SK-N-MC (cell line): ENCODE data around the gene NBPF10.
A peak's percentile ranks its signal among the peaks of the same experiment; 100 is the strongest.
"Not testable (repeated sequence)": the region's sequence is repeated elsewhere in the genome, so short reads cannot be mapped to it uniquely, and the experiment has no call there.

Experiments used
- DNase-seq: peaks from one replicate; pipeline ENCODE4 v3.0.0-alpha.2; 2011; ENCODE audit warnings: low read depth, low spot score
- H3K27ac ChIP-seq: fragments of 200-600 bp; sonication (generic); 2 replicates; pipeline ENCODE4 v1.5.1; 2016; ENCODE audit warnings: mixed run types
- H3K36me3 ChIP-seq: fragments of 200-600 bp; sonication (generic); 2 replicates; pipeline ENCODE4 v1.6.1; 2017; ENCODE audit warnings: antibody characterized with exemption, low read length, mixed read lengths; ENCODE audit not compliant: insufficient read depth
- H3K4me3 ChIP-seq: fragments of 200-600 bp; sonication (generic); 2 replicates; pipeline ENCODE4 v1.5.1; 2016
- H3K9ac ChIP-seq: fragments of 200-600 bp; sonication (generic); 2 replicates; pipeline ENCODE4 v1.8.0; 2017; ENCODE audit warnings: mixed run types, mixed read lengths; ENCODE audit not compliant: insufficient read length
- H3K9me3 ChIP-seq: fragments of 200-600 bp; sonication (generic); 2 replicates; pipeline ENCODE4 v1.6.1; 2017; ENCODE audit warnings: low read depth, mild to moderate bottlenecking, antibody characterized with exemption, low read length, moderate library complexity, mixed read lengths

NBPF10 gene, protein sequence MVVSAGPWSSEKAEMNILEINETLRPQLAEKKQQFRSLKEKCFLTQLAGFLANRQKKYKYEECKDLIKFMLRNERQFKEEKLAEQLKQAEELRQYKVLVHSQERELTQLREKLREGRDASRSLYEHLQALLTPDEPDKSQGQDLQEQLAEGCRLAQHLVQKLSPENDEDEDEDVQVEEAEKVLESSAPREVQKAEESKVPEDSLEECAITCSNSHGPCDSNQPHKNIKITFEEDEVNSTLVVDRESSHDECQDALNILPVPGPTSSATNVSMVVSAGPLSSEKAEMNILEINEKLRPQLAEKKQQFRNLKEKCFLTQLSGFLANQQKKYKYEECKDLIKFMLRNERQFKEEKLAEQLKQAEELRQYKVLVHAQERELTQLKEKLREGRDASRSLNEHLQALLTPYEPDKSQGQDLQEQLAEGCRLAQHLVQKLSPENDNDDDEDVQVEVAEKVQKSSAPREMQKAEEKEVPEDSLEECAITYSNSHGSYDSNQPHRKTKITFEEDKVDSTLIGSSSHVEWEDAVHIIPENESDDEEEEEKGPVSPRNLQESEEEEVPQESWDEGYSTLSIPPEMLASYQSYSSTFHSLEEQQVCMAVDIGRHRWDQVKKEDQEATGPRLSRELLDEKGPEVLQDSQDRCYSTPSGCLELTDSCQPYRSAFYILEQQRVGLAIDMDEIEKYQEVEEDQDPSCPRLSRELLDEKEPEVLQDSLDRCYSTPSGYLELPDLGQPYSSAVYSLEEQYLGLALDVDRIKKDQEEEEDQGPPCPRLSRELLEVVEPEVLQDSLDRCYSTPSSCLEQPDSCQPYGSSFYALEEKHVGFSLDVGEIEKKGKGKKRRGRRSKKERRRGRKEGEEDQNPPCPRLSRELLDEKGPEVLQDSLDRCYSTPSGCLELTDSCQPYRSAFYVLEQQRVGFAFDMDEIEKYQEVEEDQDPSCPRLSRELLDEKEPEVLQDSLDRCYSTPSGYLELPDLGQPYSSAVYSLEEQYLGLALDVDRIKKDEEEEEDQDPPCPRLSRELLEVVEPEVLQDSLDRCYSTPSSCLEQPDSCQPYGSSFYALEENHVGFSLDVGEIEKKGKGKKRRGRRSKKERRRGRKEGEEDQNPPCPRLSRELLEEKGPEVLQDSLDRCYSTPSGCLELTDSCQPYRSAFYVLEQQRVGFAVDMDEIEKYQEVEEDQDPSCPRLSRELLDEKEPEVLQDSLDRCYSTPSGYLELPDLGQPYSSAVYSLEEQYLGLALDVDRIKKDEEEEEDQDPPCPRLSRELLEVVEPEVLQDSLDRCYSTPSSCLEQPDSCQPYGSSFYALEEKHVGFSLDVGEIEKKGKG (N-terminal part only)

DNA sequence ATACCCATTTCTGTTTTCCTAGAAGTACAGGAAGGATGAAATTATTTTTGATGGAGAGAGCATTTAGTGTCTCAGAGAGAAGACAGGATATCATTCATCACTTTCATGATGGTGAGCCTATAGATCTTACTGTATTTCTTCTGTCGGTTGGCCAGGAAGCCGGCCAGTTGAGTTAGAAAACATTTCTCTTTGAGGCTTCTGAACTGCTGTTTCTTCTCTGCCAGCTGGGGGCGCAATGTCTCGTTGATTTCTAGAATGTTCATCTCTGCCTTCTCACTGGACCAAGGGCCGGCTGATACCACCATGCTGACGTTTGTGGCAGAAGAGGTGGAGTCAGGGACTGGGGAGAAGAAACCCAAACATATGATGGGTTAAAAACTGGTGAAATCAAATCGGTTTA is at the start of gene NBPF10:
NBPF10 (minus strand) TSS at position 340 of the 400 bp plus-strand sequence; CDS start at position 305, 35 bp downstream.
- not testable (repeated sequence) for H3K9me3 ChIP-seq, H3K36me3 ChIP-seq, DNase-seq

DNA sequence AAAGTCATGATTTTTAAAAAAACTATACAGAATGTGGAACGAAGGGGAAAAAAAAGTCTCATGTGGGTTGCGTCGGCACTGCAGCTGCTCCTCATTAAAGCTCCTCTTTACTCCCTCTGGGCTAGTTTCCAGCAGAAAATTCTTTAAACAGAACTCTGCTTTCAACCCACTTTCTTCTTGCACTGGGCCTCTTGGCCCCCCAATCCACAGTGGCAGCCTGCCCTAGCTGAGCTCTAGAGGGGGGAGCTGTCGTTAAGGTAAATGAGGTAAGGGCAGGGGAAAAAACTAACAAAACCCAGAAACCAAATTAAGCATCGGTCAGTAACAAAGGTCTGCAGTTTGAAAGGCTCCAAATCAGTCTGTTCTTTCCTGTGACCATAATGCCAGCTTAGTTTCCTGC is 29.9 kb upstream of the NBPF10 start:
- H3K9ac ChIP-seq = not testable (repeated sequence)
- H3K27ac ChIP-seq = peak overlapping the region; percentile 84; the same call in 1 of the 2 replicates

More for the DNA sequence above, at the start of gene NBPF10:
- H3K4me3 ChIP-seq, H3K9ac ChIP-seq, H3K27ac ChIP-seq: not testable (repeated sequence)

DNA sequence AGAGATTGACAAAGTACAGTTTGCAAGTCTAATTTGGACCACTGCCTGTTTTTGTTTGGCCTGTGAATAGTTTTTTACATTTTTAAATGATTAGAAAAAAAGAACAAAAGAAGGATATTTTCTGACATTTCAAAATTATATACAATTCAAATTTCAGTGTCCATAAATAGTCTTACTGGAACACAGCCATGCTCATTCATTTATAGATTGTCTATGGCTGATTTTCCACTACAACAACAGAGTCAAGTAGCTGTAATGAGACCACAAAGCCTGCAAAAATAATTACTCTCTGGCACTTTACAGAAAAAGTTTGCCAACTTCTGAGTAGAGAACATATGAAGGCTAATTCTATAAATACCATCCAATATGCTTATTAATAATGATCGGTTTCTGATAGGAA is 23.1 kb upstream of the NBPF10 start:
- H3K9ac ChIP-seq, H3K36me3 ChIP-seq, H3K27ac ChIP-seq, H3K4me3 ChIP-seq, H3K9me3 ChIP-seq, DNase-seq: not testable (repeated sequence)

More for the DNA sequence above, 29.9 kb upstream of the NBPF10 start:
- not testable (repeated sequence) for H3K36me3 ChIP-seq, H3K4me3 ChIP-seq, DNase-seq, H3K9me3 ChIP-seq

DNA sequence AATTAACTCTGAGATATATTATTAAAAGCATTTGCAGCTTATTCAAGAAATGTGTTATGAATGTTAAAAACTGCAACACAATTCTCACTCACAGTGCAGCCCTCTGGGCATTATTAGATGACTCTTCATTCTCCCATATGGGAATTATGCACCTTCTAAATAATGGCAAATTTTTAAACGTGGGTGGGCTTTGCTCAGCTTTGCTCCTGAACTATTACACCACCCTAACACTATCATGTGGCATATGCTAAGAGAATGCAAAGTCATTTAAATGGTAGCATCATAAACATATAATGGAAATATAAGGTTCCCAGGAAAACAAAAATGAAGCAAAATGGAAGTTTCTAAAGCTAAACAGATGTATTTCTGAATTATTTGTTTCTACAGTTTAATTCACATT is 22.7 kb upstream of the NBPF10 start:
- H3K4me3 ChIP-seq, H3K9me3 ChIP-seq, H3K9ac ChIP-seq, DNase-seq, H3K27ac ChIP-seq, H3K36me3 ChIP-seq: not testable (repeated sequence)
